WTC11 (cell line): ENCODE data around the gene ETS1.

Source experiments
- GABPB1 ChIP-seq: sonication (generic); formaldehyde crosslinking; IDR thresholded peaks from 2 replicates; pipeline ENCODE4 v1.8.1; 2023; ENCODE audit warnings: mild to moderate bottlenecking, missing genetic modification reagents
- NR2C2 ChIP-seq: sonication (generic); formaldehyde crosslinking; IDR thresholded peaks from 2 replicates; pipeline ENCODE4 v1.8.0; 2022; ENCODE audit warnings: mild to moderate bottlenecking, missing genetic modification reagents
- TF ChIP-seq, protein P1 (sequence below): fragments of 200-600 bp; IDR thresholded peaks from 2 replicates; pipeline ENCODE4 v1.8.0; 2022; ENCODE audit warnings: antibody characterized with exemption

DNA sequence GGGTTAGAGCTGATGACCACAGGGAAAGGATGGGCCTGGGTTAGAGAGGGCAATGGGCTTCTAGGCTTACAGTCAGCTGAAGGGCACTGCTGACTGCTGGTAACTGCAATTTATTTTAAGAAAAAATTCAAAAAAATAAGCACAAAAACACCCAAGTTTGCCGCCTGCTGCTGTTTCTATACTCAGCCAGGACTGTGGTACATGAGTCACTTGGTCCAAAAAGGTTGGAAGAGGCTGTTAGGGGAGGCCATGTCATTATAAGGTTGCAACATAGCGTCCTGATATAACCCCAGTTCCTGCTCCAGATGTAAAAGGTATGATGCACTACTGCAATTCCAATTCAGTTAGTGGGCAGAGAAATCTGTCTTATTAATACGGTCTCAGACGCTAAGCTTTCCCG, 98.9 kb downstream of the ETS1 start:
- TF ChIP-seq, protein P1, sequence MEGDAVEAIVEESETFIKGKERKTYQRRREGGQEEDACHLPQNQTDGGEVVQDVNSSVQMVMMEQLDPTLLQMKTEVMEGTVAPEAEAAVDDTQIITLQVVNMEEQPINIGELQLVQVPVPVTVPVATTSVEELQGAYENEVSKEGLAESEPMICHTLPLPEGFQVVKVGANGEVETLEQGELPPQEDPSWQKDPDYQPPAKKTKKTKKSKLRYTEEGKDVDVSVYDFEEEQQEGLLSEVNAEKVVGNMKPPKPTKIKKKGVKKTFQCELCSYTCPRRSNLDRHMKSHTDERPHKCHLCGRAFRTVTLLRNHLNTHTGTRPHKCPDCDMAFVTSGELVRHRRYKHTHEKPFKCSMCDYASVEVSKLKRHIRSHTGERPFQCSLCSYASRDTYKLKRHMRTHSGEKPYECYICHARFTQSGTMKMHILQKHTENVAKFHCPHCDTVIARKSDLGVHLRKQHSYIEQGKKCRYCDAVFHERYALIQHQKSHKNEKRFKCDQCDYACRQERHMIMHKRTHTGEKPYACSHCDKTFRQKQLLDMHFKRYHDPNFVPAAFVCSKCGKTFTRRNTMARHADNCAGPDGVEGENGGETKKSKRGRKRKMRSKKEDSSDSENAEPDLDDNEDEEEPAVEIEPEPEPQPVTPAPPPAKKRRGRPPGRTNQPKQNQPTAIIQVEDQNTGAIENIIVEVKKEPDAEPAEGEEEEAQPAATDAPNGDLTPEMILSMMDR = no peak
- TF ChIP-seq NR2C2 (CRISPR knock-in tag) (no peak), GABPB1 (no peak)
